Cortex of kidney (tissue), 1 donor: ENCODE results near the gene EFNA1.

Source experiments
- DNase-seq: peaks from one replicate; lab custom pipeline; 2025; lab: John Stamatoyannopoulos, UW

The EFNA1 gene

GRCh38 chr1:155174324-155175280, 46.9 kb downstream of the EFNA1 start:
- no peak for DNase-seq

- no peak for DNase-seq
Observed at GRCh38 chr1:155175281-155175926, 47.7 kb downstream of the EFNA1 start.

- DNase-seq = no peak
Observed at GRCh38 chr1:155175927-155176371, 48.3 kb downstream of the EFNA1 start.

- no peak for DNase-seq
Observed at GRCh38 chr1:155176544-155177071, 48.9 kb downstream of the EFNA1 start.

- DNase-seq = no peak
Observed at GRCh38 chr1:155177192-155177917, 49.7 kb downstream of the EFNA1 start.

- no peak for DNase-seq
Observed at GRCh38 chr1:155177918-155178281, 50.2 kb downstream of the EFNA1 start.

GRCh38 chr1:155178441-155179111, 50.9 kb downstream of the EFNA1 start:
- DNase-seq = no peak

GRCh38 chr1:155179112-155180031, 51.7 kb downstream of the EFNA1 start:
- no peak for DNase-seq

GRCh38 chr1:155181371-155182051, 53.8 kb downstream of the EFNA1 start:
- no peak for DNase-seq

GRCh38 chr1:155182052-155182550, 54.4 kb downstream of the EFNA1 start:
- no peak for DNase-seq

- DNase-seq = no peak
Observed at GRCh38 chr1:155183775-155184221, 56.1 kb downstream of the EFNA1 start.

GRCh38 chr1:155184351-155184811, 56.7 kb downstream of the EFNA1 start:
- no peak for DNase-seq
